Measurements from ENCODE around the gene BTD.

Gene BTD

GRCh38 chr3:15636028-15636709, 34.6 kb downstream of the BTD start:
- DNase-seq (ENCODE audit: low spot score): peak; percentile 48

- DNase-seq (ENCODE audit: low spot score): no peak
These were observed 35.8 kb downstream of the BTD start for GRCh38 chr3:15637131-15637951.

GRCh38 chr3:15638193-15638890, 36.8 kb downstream of the BTD start:
- DNase-seq (ENCODE audit: low spot score): no peak

GRCh38 chr3:15638891-15639262, 37.3 kb downstream of the BTD start:
- DNase-seq (ENCODE audit: low spot score): no peak

GRCh38 chr3:15645246-15645645, 43.7 kb downstream of the BTD start:
- no peak for DNase-seq (ENCODE audit: low spot score)

- peak; percentile 49 for DNase-seq (ENCODE audit: low spot score)
These were observed 44.4 kb downstream of the BTD start for GRCh38 chr3:15645740-15646501.

GRCh38 chr3:15646851-15647511, 45.4 kb downstream of the BTD start:
- peak; percentile 77 for DNase-seq (ENCODE audit: low spot score)

- DNase-seq (ENCODE audit: low spot score): peak; percentile 37
These were observed 46.1 kb downstream of the BTD start for GRCh38 chr3:15647611-15648167.

GRCh38 chr3:15649341-15649740, 47.8 kb downstream of the BTD start:
- DNase-seq (ENCODE audit: low spot score): no peak

GRCh38 chr3:15649858-15650257, 48.3 kb downstream of the BTD start:
- no peak for DNase-seq (ENCODE audit: low spot score)

- DNase-seq (ENCODE audit: low spot score): no peak
These were observed 49.9 kb downstream of the BTD start for GRCh38 chr3:15651396-15651795.

- no peak for DNase-seq (ENCODE audit: low spot score)
These were observed 51.8 kb downstream of the BTD start for GRCh38 chr3:15653321-15653720.

- no peak for DNase-seq (ENCODE audit: low spot score)
These were observed 52.6 kb downstream of the BTD start for GRCh38 chr3:15654127-15654526.

- no peak for DNase-seq (ENCODE audit: low spot score)
These were observed 53.3 kb downstream of the BTD start for GRCh38 chr3:15654891-15655290.

GRCh38 chr3:15656342-15656741, 54.8 kb downstream of the BTD start:
- DNase-seq (ENCODE audit: low spot score): no peak

GRCh38 chr3:15657016-15657415, 55.5 kb downstream of the BTD start:
- no peak for DNase-seq (ENCODE audit: low spot score)

GRCh38 chr3:15659254-15659975, 57.9 kb downstream of the BTD start:
- DNase-seq (ENCODE audit: low spot score): no peak

GRCh38 chr3:15660055-15660935, 58.8 kb downstream of the BTD start:
- no peak for DNase-seq (ENCODE audit: low spot score)

GRCh38 chr3:15664144-15664543, 62.6 kb downstream of the BTD start:
- DNase-seq (ENCODE audit: low spot score): no peak
